ENCODE results near the gene CCNY.

GRCh38 chr10:35595106-35595505 is 258.8 kb downstream of the CCNY start:
- no peak for TF ChIP-seq ZZZ3 (CRISPR knock-in tag; IDR thresholded peaks at IDR 0.05; ENCODE audit: borderline replicate concordance)
- TF ChIP-seq CTCF (CRISPR knock-in tag; IDR thresholded peaks at IDR 0.05), result no peak
- no peak for TF ChIP-seq MEF2D (CRISPR knock-in tag; IDR thresholded peaks at IDR 0.05)
- TF ChIP-seq ZNF18 (CRISPR knock-in tag; IDR thresholded peaks at IDR 0.05; ENCODE audit: insufficient replicate concordance), result no peak
- no peak for TF ChIP-seq ZNF703 (CRISPR knock-in tag; IDR thresholded peaks at IDR 0.05; ENCODE audit: borderline replicate concordance)
- TF ChIP-seq KDM5B (CRISPR knock-in tag; IDR thresholded peaks at IDR 0.05; ENCODE audit: borderline replicate concordance), result no peak
- TF ChIP-seq SRSF9 (IDR thresholded peaks at IDR 0.05; ENCODE audit: borderline replicate concordance, insufficient read depth, low read depth, low read length, poor library complexity, severe bottlenecking), result no peak
- TF ChIP-seq POLR2AphosphoS5 (IDR thresholded peaks at IDR 0.05; ENCODE audit: low read depth, low read length), result no peak
- TF ChIP-seq POLR2G (IDR thresholded peaks at IDR 0.05; ENCODE audit: low read depth, low read length), result no peak
- TF ChIP-seq ZNF484 (CRISPR knock-in tag; IDR thresholded peaks at IDR 0.05; ENCODE audit: borderline replicate concordance, low read depth), result no peak
- TF ChIP-seq POLR2A (IDR thresholded peaks at IDR 0.05; ENCODE audit: insufficient read depth in 1 of 2, low read depth in 2 of 2, low read length in 2 of 2), result no peak
- TF ChIP-seq ATF3 (CRISPR knock-in tag; IDR thresholded peaks at IDR 0.05), result no peak
- no peak for TF ChIP-seq EZH2 (conservative IDR thresholded peaks at IDR 0.05; ENCODE audit: low read depth, low read length)

Data from HepG2 (cell line).